KBM-7 (cell line): ENCODE data around the gene ABCC4.

Source experiments
- DNase-seq: peaks from one replicate; pipeline ENCODE4 v3.0.0-alpha.2; 2015
- in situ Hi-C: fragments of 300-500 bp; cut with MboI; formaldehyde crosslinking; loops from 2 replicates; pipeline ENCODE4 v1.14.3; 2020; ENCODE audit warnings: low sequenced_read_pairs, low pct_unique_long_range_greater_than_20kb, mixed read lengths

Gene ABCC4

GRCh38 chr13:95264225-95264624 lies 37.0 kb downstream of the ABCC4 start:
- in situ Hi-C loops = no loop called here

GRCh38 chr13:95262837-95263384 lies 38.3 kb downstream of the ABCC4 start:
- in situ Hi-C loops = no loop called here
- no peak for DNase-seq

More at GRCh38 chr13:95264225-95264624, 37.0 kb downstream of the ABCC4 start:
- no peak for DNase-seq

- no peak for DNase-seq
- in situ Hi-C loops = no loop called here
Observed at GRCh38 chr13:95261956-95262355, 39.3 kb downstream of the ABCC4 start.

DNA sequence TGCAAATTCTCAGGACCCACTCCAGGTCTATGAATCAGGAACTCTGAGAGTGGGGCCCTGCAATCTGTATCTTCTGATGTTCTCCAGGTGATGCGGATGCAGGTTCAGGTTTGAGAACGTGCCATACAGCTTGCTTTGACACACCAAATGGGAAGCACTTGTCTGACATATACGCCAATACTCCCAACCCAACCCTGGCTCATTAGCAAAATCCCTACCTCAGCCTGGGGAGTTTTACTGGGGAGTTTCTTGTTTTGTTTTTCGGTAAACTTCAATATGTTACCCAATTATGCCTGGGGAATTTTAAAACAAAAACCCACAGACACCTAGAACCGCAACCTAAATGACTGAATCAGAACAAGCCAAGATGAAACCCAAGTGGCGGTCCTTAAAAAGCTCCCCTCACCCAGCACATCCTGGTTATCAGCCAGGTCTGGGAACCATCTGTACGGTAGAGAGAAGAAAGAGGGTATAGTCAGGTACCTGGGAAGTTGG lies 41.2 kb downstream of the ABCC4 start:
- in situ Hi-C loops = no loop called here
- no peak for DNase-seq

DNA sequence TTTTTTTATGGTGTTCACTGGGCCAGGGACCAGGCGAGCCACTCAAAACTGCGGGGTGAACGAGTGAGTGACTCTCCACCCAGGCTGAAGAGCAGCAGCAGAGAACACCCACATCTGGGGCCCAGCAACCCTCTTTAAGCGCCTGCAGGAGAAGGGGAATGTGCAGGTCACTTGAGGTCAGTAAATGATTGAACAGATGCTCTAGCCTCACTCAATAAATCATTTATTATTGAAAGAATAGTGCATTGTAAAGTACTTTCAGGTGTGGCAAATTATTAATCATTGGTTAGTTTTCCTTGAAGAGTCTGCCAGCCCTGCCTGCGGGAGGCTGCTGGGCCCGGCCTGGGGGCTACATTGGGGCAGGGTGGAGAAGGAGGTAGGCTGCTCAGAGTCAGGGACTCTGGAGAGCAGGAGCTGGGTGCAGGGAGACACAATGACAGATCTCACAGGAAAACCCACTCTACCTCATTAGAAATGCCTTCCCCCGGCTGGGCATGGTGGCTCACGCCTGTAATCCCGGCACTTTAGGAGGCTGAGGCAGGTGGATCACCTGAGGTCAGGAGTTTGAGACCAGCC lies 42.5 kb downstream of the ABCC4 start:
- in situ Hi-C loops = no loop called here
- DNase-seq = no peak

GRCh38 chr13:95258098-95258497 lies 43.2 kb downstream of the ABCC4 start:
- DNase-seq = no peak
- in situ Hi-C loops = no loop called here

- DNase-seq = no peak
- in situ Hi-C loops = no loop called here
Observed at GRCh38 chr13:95256091-95256490, 45.2 kb downstream of the ABCC4 start.

DNA sequence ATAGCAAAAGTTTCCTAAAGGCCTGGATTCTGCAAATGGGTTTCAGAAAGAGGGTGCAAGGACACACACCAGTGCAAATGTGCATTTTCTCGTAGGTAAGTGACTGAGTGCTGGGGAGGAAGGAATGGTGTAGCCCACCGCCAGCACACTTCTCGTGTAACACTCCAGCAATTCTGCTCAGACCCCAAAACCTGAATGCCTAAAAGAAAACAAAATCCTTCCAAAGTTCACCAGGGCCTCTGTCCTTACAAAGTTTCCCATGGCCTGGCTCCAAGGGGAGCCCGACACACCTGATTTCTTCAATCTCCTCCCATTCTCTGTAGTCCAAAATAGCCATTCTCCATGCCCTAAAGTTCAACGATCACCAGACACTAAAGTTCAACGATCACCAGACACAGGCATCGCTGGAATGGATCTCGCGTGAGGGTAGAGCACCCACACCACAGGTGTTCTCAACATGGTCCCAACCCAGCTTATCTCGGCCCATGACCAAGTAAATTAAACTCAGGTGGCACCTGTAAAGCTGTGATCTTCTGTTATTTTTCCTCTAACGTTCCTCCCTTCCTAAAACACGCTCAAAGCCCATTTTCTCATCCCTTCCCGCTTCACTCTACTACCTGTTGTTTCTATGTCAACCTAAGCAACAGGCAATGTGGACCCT lies 46.0 kb downstream of the ABCC4 start:
- DNase-seq = no peak
- in situ Hi-C loops = no loop called here

- in situ Hi-C loops = no loop called here
Observed at GRCh38 chr13:95254339-95254738, 46.9 kb downstream of the ABCC4 start.

DNA sequence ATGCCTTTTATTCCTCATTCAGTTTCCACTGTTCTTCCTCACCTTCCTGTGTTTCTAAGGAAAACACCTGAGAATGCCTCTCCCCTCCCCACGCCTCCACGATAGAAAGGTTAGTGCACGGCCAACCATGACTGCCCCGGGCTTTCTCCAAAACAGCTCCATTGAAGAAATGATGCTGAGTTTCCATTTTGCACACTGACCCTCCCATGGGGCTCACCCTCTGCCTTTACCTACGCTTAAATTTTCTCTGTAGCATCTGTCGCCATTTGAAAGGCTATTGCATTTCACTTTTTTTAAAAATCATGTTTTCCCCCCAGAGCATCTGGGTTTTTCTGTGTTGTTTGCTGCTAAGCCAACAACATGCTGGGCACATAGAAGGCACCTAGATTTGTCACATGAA lies 48.2 kb downstream of the ABCC4 start:
- DNase-seq = no peak
- in situ Hi-C loops = no loop called here

More at GRCh38 chr13:95254339-95254738, 46.9 kb downstream of the ABCC4 start:
- DNase-seq = no peak

DNA sequence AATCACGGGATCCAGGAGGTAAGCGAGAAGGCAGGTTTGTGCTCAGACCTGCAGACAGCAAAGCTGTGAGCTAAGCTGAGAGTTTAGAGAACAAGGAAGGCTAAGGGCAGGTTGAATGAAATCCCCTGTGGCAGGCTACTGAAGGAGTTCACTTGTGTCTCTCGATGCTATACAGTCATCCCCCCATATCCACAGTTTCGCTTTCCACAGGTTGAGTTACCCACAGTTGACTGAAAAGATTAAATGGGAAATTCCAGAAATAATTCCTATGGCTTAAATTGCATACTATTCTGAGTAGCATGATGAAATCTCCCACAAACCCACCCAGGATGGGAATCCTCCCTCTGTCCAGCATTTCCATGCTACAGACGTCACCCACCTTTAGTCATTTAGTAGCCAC lies 49.6 kb downstream of the ABCC4 start:
- in situ Hi-C loops = no loop called here
- DNase-seq = no peak

- no peak for DNase-seq
- in situ Hi-C loops = no loop called here
Observed at GRCh38 chr13:95250961-95251360, 50.3 kb downstream of the ABCC4 start.

GRCh38 chr13:95248953-95249352 lies 52.3 kb downstream of the ABCC4 start:
- DNase-seq = no peak
- in situ Hi-C loops = no loop called here

DNA sequence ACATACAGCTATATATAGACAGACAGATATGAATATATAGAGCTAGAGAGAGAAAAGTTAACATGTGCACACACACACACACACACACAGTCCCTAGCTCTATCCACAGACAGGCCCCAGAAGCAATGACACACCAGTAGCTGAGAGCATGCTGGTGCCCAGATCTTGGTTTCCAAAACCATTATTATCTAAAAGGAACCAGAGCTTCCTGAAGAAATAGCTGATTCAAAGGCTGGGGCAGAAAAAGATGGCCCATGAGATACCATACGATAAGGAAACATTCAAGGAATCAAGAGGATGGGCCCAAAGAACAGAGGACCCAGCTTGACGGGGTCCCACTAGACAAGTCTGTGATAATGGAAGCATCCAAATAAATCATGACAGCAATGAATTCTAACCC lies 53.4 kb downstream of the ABCC4 start:
- in situ Hi-C loops = no loop called here
- DNase-seq = peak; percentile 49

GRCh38 chr13:95247171-95247570 lies 54.1 kb downstream of the ABCC4 start:
- in situ Hi-C loops = no loop called here
- no peak for DNase-seq

GRCh38 chr13:95246292-95247082 lies 54.8 kb downstream of the ABCC4 start:
- DNase-seq = peak; percentile 65
- in situ Hi-C loops = no loop called here

- no peak for DNase-seq
- in situ Hi-C loops = no loop called here
Observed at GRCh38 chr13:95245071-95245470, 56.2 kb downstream of the ABCC4 start.

GRCh38 chr13:95243207-95243606 lies 58.0 kb downstream of the ABCC4 start:
- peak; percentile 53 for DNase-seq
- in situ Hi-C loops = no loop called here

DNA sequence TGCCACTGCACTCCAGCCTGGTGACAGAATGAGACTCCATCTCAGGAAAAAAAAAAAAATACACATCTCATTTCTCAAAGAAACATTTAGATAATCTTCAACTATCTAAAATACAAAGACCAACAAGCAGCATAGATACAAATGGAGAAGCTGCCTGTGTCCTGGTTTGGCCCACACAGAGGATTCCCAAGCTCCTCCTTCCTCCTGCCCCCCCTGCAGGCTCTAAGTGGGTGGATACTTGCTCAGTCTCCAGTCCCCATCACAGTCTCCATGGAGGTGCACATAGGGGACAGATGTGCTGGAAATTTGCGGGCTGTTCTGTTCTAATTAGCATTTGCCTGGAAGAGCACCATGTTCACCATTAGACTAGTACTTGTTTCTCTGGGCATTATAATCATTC lies 59.9 kb downstream of the ABCC4 start:
- no peak for DNase-seq
- in situ Hi-C loops = no loop called here

GRCh38 chr13:95239283-95239682 lies 62.0 kb downstream of the ABCC4 start:
- in situ Hi-C loops = no loop called here
- peak; percentile 75 for DNase-seq
